Measurements from ENCODE around the gene KCNA1.

GRCh38 chr12:4914720-4915119 is 5.0 kb downstream of the KCNA1 start:
- no peak for TF ChIP-seq CTCF (conservative IDR thresholded peaks at IDR 0.05; ENCODE audit: low read length)
- no peak for TF ChIP-seq EZH2phosphoT487 (IDR thresholded peaks at IDR 0.05; ENCODE audit: borderline replicate concordance)

Measured in Loucy (cell line).